Measurements from ENCODE around the gene FAM181B. TPM values are rescaled to one million over a fixed set of nuclear protein-coding genes. Genes with fewer than 3 reads are reported as not detected.

FAM181B gene
- total RNA-seq, 2 donors from 2014 or later, result not detected

GRCh38 chr11:82752801-82753200, 19.1 kb upstream of the FAM181B start:
- Mint-ChIP-seq H3K9me3 (no peaks in the 10 kb centered on the region), H3K27ac (no peak overlapping the region), H3K36me3 (no peaks in the 10 kb centered on the region)
- no peak for DNase-seq (ENCODE audit: low spot score in 2 of 2)
- ATAC-seq, result no peak

GRCh38 chr11:82750643-82751139, 17.0 kb upstream of the FAM181B start:
- DNase-seq (ENCODE audit: low spot score in 2 of 2), result no peak
- no peaks in the 10 kb centered on the region for H3K36me3 Mint-ChIP-seq
- ATAC-seq, result peak; percentile 87 to 91
- H3K27ac Mint-ChIP-seq, result no peak overlapping the region
- peaks cover 0 to 2% of the 10 kb centered on the region in 2 donors for H3K9me3 Mint-ChIP-seq

- ATAC-seq, result no peak
- H3K27ac Mint-ChIP-seq, result no peak overlapping the region
- peaks cover 0 to 3% of the 10 kb centered on the region in 2 donors for H3K9me3 Mint-ChIP-seq
- H3K36me3 Mint-ChIP-seq, result no peaks in the 10 kb centered on the region
- DNase-seq (ENCODE audit: low spot score in 2 of 2), result no peak
Observed at GRCh38 chr11:82747471-82747870, 13.8 kb upstream of the FAM181B start.

GRCh38 chr11:82738091-82738490, 4.4 kb upstream of the FAM181B start:
- Mint-ChIP-seq H3K9me3 (no peaks in the 10 kb centered on the region), H3K27ac (no peak overlapping the region), H3K36me3 (peaks cover 0 to 13% of the 10 kb centered on the region in 2 donors)
- no peak for ATAC-seq
- no peak for DNase-seq (ENCODE audit: low spot score in 2 of 2)

- peaks cover 0 to 13% of the 10 kb centered on the region in 2 donors for H3K36me3 Mint-ChIP-seq
- no peak overlapping the region for H3K27ac Mint-ChIP-seq
- no peaks in the 10 kb centered on the region for H3K9me3 Mint-ChIP-seq
- no peak for DNase-seq (ENCODE audit: low spot score in 2 of 2)
- no peak for ATAC-seq
Observed at GRCh38 chr11:82734120-82734479, 436 bp upstream of the FAM181B start.

GRCh38 chr11:82732734-82733443, 775 bp downstream of the FAM181B start:
- DNase-seq (ENCODE audit: low spot score in 2 of 2) (peak in 1 of 2 donors; percentile 24), ATAC-seq (peak; percentile 48 to 49)
- H3K27ac Mint-ChIP-seq, result no peak overlapping the region
- no peaks in the 10 kb centered on the region for H3K9me3 Mint-ChIP-seq
- peaks cover 0 to 13% of the 10 kb centered on the region in 2 donors for H3K36me3 Mint-ChIP-seq

- H3K27ac Mint-ChIP-seq, result no peak overlapping the region
- peaks cover 0 to 13% of the 10 kb centered on the region in 2 donors for H3K36me3 Mint-ChIP-seq
- DNase-seq (ENCODE audit: low spot score in 2 of 2) (no peak), ATAC-seq (no peak)
- H3K9me3 Mint-ChIP-seq, result no peaks in the 10 kb centered on the region
Observed at GRCh38 chr11:82732348-82732733, 1.3 kb downstream of the FAM181B start.

- H3K9me3 Mint-ChIP-seq, result no peaks in the 10 kb centered on the region
- peaks cover 0 to 13% of the 10 kb centered on the region in 2 donors for H3K36me3 Mint-ChIP-seq
- DNase-seq (ENCODE audit: low spot score in 2 of 2) (no peak), ATAC-seq (no peak)
- no peak overlapping the region for H3K27ac Mint-ChIP-seq
Observed at GRCh38 chr11:82731691-82732277, 1.9 kb downstream of the FAM181B start.

GRCh38 chr11:82730754-82731153, 2.9 kb downstream of the FAM181B start:
- ATAC-seq (no peak), DNase-seq (ENCODE audit: low spot score in 2 of 2) (no peak)
- Mint-ChIP-seq H3K36me3 (peaks cover 0 to 13% of the 10 kb centered on the region in 2 donors), H3K27ac (no peak overlapping the region), H3K9me3 (no peaks in the 10 kb centered on the region)

- no peaks in the 10 kb centered on the region for H3K9me3 Mint-ChIP-seq
- ATAC-seq (no peak), DNase-seq (ENCODE audit: low spot score in 2 of 2) (no peak)
- H3K36me3 Mint-ChIP-seq, result peaks cover 0 to 10% of the 10 kb centered on the region in 2 donors
- no peak overlapping the region for H3K27ac Mint-ChIP-seq
Observed at GRCh38 chr11:82730286-82730685, 3.4 kb downstream of the FAM181B start.

GRCh38 chr11:82724026-82724425, 9.6 kb downstream of the FAM181B start:
- DNase-seq (ENCODE audit: low spot score in 2 of 2) (no peak), ATAC-seq (no peak)
- Mint-ChIP-seq H3K27ac (no peak overlapping the region), H3K36me3 (no peaks in the 10 kb centered on the region), H3K9me3 (no peaks in the 10 kb centered on the region)

- no peak for DNase-seq (ENCODE audit: low spot score in 2 of 2)
- H3K27ac Mint-ChIP-seq, result no peak overlapping the region
- H3K36me3 Mint-ChIP-seq, result no peaks in the 10 kb centered on the region
- ATAC-seq, result no peak
- no peaks in the 10 kb centered on the region for H3K9me3 Mint-ChIP-seq
Observed at GRCh38 chr11:82722231-82722630, 11.4 kb downstream of the FAM181B start.

- peak overlapping the region in 1 of 2 donors; percentile 50 for H3K27ac Mint-ChIP-seq
- ATAC-seq (no peak), DNase-seq (ENCODE audit: low spot score in 2 of 2) (no peak)
- H3K36me3 Mint-ChIP-seq, result no peaks in the 10 kb centered on the region
- H3K9me3 Mint-ChIP-seq, result no peaks in the 10 kb centered on the region
Observed at GRCh38 chr11:82720267-82721065, 13.2 kb downstream of the FAM181B start.

- no peaks in the 10 kb centered on the region for H3K9me3 Mint-ChIP-seq
- peak overlapping the region in 1 of 2 donors; percentile 30 for H3K27ac Mint-ChIP-seq
- ATAC-seq (no peak), DNase-seq (ENCODE audit: low spot score in 2 of 2) (no peak)
- no peaks in the 10 kb centered on the region for H3K36me3 Mint-ChIP-seq
Observed at GRCh38 chr11:82719361-82720105, 14.1 kb downstream of the FAM181B start.

GRCh38 chr11:82718821-82719220, 14.8 kb downstream of the FAM181B start:
- no peaks in the 10 kb centered on the region for H3K9me3 Mint-ChIP-seq

GRCh38 chr11:82718307-82718706, 15.4 kb downstream of the FAM181B start:
- Mint-ChIP-seq H3K9me3 (no peaks in the 10 kb centered on the region), H3K36me3 (no peaks in the 10 kb centered on the region), H3K27ac (no peak overlapping the region)
- ATAC-seq (peak; percentile 36 to 65), DNase-seq (ENCODE audit: low spot score in 2 of 2) (no peak)

More at GRCh38 chr11:82718821-82719220, 14.8 kb downstream of the FAM181B start:
- no peak for ATAC-seq
- H3K36me3 Mint-ChIP-seq, result no peaks in the 10 kb centered on the region
- H3K27ac Mint-ChIP-seq, result no peak overlapping the region
- DNase-seq (ENCODE audit: low spot score in 2 of 2), result no peak

Measured in activated naive CD4-positive, alpha-beta T cell treated with anti-CD3 and anti-CD28 coated beads, Interleukin-2, amount 50 U/mL, for 72 hours (primary cell).